ENCODE results near the gene CSNK1G3. TPM values are rescaled to one million over a fixed set of nuclear protein-coding genes. Genes with fewer than 3 reads are reported as not detected.
"Not testable (repeated sequence)": the region's sequence is repeated elsewhere in the genome, so short reads cannot be mapped to it uniquely, and the experiment has no call there.

Gene CSNK1G3
- polyA plus RNA-seq, 10 donors, result 18.0 to 30.1 (median 24.8) TPM

- no peak for DNase-seq
These were observed 46.9 kb downstream of the CSNK1G3 start for GRCh38 chr5:123558762-123559433.

DNA sequence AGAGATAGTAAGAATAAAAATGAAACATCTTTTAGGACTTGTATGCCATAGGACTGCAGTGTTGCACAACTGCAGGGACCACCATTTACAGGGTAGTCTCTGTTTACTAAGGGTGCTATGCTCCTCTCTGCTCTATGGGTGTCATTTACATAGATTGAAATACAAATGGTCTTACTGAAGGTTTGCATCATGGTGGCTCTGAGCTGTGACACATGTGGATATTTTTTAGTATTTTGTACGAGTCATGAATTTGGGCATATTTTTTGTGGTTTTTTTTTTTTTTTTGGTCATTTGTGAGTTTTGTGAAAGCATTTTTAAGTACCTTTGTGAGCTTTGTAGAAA, 47.4 kb downstream of the CSNK1G3 start:
- no peak for DNase-seq

DNA sequence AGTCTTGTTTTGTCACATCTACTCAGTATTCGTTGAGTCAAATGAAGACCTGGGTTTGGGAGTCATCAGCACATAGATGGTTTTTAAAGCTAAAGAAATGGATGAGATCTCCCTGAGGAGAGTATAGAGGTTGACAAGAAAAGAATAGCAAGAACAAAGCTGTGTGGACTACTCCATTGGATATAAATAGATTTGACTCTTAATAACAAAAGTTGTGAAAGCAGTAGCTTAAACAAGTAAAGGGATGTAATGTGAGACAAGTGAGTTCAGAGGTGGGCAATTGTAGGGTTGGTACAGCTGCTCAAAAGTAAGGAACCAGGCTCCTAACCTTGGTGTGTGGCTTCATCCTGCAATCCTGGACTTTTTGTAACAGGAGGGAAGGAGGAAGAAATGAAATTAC, 49.3 kb downstream of the CSNK1G3 start:
- no peak for DNase-seq

DNA sequence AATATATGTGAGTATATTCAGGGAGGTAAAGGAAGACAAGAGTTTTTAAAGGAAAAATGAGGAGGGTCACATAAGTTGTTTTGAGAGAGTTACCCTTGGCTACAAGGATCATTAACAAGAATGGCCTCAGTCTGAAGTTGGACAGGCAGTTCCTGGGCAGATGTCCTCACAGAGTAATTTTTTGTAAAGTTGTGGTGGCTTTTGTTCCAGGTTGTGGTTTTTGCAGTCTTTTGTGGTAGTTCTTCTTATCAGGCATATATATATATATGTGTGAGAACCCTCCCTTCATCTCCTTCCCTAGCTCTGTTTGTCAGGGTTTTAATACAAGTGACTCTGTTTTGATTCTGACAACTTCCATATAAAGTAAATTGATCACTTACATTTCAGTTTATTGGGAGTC, 60.0 kb downstream of the CSNK1G3 start:
- DNase-seq, result no peak

DNA sequence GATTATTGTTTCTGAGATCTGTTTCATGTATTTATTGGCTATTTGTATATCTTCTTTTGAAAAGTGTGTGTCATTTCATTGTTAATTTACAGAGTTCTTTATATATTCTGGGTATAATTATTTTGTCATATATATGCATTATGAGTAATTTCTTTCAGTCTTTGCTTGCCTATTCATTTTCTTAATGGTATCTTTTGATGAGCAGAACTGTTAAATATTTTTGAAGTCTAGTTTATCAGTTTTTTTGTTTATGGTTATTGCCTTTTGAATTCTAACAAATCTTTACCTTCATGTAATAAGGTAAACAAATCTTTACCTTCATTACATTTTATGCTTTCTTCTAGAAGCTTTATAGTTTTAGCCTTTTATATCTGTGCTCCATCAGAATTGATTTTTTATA, 66.4 kb downstream of the CSNK1G3 start:
- no peak for DNase-seq

GRCh38 chr5:123579410-123579809, 67.4 kb downstream of the CSNK1G3 start:
- no peak for DNase-seq

DNA sequence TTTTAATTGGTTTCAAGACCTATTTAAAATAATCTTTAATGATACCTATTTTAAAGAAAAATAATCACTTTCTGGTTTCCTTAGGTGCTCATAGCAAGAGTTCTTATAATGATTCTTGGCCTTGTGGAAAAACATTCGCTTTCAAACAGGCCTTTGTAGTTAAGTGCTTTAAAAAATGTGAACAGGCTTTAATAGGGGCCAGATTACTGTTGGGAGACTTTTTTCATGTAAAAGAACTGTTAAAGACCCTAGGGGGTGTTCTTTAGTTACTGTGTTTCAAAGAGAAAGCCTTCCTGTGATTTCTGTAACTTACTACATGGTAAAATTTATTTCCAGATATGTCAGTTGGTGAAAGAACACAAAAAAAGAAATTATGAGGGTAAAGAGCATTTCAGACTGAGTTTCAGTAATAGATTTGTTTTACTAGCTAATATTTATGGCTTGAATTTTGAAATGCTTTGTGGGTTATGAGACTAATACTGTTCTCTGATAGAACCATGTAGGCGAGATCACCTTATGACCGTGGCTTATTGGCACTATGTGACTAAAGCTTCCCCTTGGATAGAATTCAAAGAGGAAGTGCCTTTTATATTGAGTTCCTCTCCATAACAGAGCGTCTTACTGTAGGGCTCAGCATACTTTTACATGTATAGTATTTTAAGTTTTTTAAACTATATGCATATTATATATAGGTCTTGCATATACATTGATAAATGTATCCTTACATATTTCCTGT, 70.7 kb downstream of the CSNK1G3 start:
- DNase-seq, result peak in 1 of 3 donors; percentile 2

DNA sequence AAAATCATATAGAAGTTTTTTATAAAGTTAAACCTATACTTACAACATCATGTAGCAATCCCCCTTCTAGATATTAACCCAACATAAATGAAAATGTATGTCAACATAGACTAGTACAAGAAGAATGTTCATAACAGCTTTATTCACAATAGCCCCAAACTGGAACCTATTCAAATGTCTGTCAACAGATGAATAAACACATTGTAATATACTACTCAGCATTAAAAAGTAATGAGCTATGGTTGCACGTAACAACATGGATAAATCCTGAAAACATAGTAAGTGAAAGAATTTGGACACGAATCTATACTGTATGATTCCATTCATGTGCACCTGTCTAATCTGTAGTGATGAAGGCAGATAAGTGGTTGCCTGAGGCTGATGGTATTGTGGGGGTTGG, 73.9 kb downstream of the CSNK1G3 start:
- DNase-seq, result peak in 1 of 3 donors; percentile 4

DNA sequence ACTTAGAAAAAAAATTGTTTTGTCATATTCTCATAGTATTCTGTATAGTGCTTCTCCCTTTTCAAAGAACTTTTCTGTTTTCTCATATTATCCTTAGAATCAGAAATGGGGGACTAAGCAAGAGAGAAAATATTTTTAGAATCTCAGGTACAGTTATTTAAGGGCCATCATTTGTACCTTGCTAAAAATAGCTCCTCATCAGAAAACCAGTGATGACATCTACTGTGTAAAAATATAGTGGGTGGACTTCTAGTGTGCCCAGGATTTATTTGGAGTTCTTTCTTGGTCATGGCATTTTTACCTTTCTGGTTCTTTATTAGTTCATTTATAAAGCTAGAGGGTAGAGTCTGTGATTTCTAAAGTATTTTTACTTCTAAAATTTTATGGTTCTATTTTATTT, 82.5 kb downstream of the CSNK1G3 start:
- DNase-seq, result no peak

GRCh38 chr5:123597018-123597417, 85.0 kb downstream of the CSNK1G3 start:
- no peak for DNase-seq

DNA sequence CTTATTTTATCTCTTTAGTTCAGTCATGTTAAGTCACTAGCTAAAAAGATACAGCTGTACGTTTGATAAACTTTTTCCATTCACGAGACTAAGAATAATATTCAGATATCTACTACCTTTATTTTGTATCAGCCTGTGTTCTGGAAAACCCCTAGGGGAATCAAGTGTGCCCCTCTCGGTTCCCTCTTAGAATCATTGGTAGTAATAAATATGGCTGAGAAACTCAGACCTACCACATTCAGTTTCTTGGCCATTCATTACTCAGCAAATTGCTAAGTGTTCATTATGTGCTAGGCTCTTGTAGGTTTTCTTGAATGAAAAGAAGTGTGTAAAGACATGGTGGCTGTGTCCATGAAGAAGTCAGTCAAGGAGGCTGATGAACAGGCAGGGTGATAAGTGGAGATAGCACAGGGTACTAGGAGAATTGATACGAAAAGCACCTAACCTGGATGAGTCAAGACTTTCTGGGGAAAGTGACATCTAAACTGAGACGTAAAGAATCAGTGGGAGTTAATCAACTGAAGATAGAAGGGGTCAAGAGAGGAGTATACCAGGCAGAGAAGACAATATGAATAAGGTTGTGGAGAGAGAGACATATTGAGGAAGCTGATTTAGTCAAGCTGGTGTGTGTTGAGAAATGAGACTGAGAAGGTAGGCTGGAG, 86.2 kb downstream of the CSNK1G3 start:
- DNase-seq, result no peak

GRCh38 chr5:123599171-123599570, 87.2 kb downstream of the CSNK1G3 start:
- DNase-seq, result no peak

DNA sequence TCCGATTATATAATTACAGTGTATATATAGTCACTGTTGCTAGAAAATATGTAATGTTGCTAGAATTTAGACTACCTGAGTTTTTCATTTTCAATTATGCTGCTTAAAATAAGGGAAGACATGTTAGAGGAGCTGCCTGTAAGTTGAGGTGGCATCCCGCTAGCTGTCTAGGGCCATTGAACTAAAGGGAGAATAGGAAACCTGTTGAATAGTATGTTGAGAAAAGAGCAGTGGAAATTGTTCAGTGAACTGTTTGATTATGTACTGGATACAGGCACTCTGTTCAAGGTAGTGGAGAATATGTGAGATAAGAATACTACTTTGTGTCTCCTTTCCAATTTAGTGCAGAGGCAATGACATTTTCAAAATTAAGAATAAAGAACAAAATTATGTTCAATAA, 89.6 kb downstream of the CSNK1G3 start:
- no peak for DNase-seq

- no peak for DNase-seq
These were observed 93.8 kb downstream of the CSNK1G3 start for GRCh38 chr5:123605822-123606221.

DNA sequence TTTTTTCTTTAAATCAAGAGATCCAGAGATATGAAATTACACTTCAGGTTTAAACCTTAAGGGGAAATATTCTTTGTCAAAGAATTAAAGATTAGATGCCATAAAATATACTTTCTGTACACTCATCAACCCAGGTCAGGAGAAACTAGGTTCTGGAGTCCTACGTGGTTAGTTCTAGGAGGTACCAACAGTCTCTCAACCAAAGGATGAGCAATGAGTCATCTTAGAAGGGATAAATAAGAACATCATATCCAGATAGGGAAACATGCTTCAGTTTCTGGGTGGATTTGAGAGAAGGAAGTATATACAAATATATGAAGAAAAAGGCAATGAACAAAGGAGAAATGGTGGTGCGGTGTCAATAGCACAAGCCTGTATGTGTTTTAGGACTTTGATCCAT, 98.2 kb downstream of the CSNK1G3 start:
- no peak for DNase-seq

DNA sequence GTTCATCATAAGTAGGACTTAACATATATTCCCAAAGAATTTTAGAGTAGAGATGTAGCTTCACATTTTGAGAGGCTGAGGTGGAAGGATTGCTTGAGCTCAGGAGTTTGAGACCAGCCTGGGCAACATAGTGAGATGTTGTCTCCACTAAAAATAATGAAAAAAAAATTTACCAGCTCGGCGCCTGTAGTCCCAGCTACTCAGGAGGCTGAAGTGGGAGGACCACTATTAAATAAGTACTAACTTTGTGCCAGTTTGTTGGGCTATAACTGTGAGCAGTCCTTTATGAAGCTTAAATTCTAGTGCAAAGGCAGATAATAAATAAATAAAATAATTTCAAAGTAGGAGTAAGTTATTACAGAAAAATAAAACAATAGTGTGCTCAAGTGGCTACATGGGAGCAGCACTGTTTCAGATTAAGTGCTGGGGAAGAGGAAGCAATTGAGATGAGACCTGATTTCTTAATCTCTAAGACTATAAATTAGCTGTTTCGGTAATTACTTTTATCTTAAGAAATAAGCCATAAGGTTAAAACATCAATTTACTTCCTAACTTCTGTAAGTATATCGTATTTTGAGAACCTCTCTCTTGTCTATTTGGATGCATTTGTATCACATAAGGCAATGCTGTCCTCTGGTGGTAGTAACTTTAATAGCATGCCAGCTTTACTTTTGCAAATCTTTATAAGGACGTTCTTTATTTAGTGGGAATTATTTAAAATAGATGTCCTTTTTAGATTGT, 98.9 kb downstream of the CSNK1G3 start:
- peak; percentile 54 to 79 (median 59) for DNase-seq

GRCh38 chr5:123611406-123611709, 99.4 kb downstream of the CSNK1G3 start:
- no peak for DNase-seq

DNA sequence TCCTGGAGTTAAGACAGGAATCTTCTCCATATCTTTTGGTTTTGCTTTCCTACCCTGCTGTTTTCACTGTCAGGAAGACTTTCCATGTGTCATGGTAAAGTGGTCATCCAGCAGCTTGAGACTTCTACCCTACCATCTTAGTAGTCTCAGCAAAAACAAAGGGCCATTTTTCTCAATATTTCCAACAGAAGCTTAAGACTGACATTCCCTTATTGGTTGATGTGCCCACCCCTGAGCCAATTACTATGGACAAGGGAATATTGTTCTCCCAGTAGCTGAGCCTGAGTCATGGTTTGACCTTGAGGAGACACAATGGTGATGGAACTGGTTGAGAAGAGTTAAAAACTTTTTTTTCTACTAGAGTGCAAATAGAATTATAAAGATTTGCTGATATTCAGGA, 105.6 kb downstream of the CSNK1G3 start:
- DNase-seq, result no peak

DNA sequence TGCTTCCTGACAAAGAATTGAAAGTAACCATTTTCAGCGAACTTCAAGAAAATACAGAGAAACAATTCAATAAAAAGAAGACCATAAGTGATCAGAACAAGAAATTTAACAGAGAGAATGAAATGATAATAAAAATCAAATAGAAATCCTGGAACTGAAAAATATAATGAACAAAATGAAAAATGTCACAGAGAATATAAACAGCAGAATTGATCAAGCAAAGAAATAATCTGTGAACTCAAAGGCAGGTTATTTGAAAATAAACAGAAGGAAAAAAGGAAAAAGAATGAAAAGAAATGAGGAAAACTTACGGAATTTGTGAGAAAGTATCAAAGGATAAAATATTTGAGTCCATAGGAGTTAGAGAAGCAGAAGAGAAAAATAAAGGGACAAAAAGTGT, 114.1 kb downstream of the CSNK1G3 start:
- DNase-seq, result no peak

GRCh38 chr5:123628860-123629544, 117.0 kb downstream of the CSNK1G3 start:
- DNase-seq, result no peak

DNA sequence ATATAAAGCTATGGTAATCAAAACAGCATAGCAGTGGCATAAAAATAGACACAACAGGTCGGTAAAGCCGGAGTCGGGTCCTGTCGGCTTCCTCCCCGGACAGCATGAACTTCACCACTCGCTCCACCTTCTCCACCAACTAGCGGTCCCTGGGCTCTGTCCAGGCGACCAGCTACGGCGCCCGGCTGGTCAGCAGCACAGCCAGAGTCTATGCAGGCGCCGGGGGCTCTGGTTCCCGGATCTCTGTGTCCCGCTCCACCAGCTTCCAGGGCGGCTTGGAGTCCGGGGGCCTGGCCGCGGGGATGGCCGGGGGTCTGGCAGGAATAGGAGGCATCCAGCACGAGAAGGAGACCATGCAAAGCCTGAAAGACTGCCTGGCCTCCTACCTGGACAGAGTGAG, 124.0 kb downstream of the CSNK1G3 start:
- no peak for DNase-seq

GRCh38 chr5:123637028-123637427, 125.1 kb downstream of the CSNK1G3 start:
- DNase-seq, result not testable (repeated sequence)
